HG03521 (cell line): ENCODE data around the gene KCTD7.
"Not testable (repeated sequence)": the region's sequence is repeated elsewhere in the genome, so short reads cannot be mapped to it uniquely, and the experiment has no call there.

Experiments
- ATAC-seq: cut with Tn5 transposase; IDR thresholded peaks from one replicate; pipeline ENCODE4 v1.9.1; 2021; ENCODE audit warnings: mild to moderate bottlenecking, moderate library complexity; ENCODE audit not compliant: unreplicated experiment

The KCTD7 gene

GRCh38 chr7:66615699-66616098, 13.0 kb upstream of the KCTD7 start:
- ATAC-seq, result no peak

- no peak for ATAC-seq
Observed at GRCh38 chr7:66617295-66617694, 11.4 kb upstream of the KCTD7 start.

GRCh38 chr7:66619341-66619948, 9.2 kb upstream of the KCTD7 start:
- not testable (repeated sequence) for ATAC-seq

- no peak for ATAC-seq
Observed at GRCh38 chr7:66626331-66626934, 2.2 kb upstream of the KCTD7 start.

GRCh38 chr7:66627151-66627681, 1.5 kb upstream of the KCTD7 start:
- no peak for ATAC-seq

- ATAC-seq, result peak; percentile 0
Observed at GRCh38 chr7:66627881-66628360, 760 bp upstream of the KCTD7 start.

- no peak for ATAC-seq
Observed at GRCh38 chr7:66629222-66630062, 761 bp downstream of the KCTD7 start.

- no peak for ATAC-seq
Observed at GRCh38 chr7:66630531-66630930, 1.9 kb downstream of the KCTD7 start.

GRCh38 chr7:66631471-66631870, 2.8 kb downstream of the KCTD7 start:
- ATAC-seq, result no peak

GRCh38 chr7:66634816-66635215, 6.1 kb downstream of the KCTD7 start:
- ATAC-seq, result no peak

- ATAC-seq, result not testable (repeated sequence)
Observed at GRCh38 chr7:66635322-66635981, 6.8 kb downstream of the KCTD7 start.

GRCh38 chr7:66635982-66636546, 7.4 kb downstream of the KCTD7 start:
- ATAC-seq, result not testable (repeated sequence)

- no peak for ATAC-seq
Observed at GRCh38 chr7:66638309-66639099, 9.8 kb downstream of the KCTD7 start.

GRCh38 chr7:66639773-66640172, 11.1 kb downstream of the KCTD7 start:
- ATAC-seq, result no peak

GRCh38 chr7:66640802-66641525, 12.3 kb downstream of the KCTD7 start:
- no peak for ATAC-seq

GRCh38 chr7:66641526-66641871, 12.8 kb downstream of the KCTD7 start:
- ATAC-seq, result no peak

GRCh38 chr7:66642186-66642585, 13.5 kb downstream of the KCTD7 start:
- ATAC-seq, result no peak

- ATAC-seq, result no peak
Observed at GRCh38 chr7:66642932-66643331, 14.3 kb downstream of the KCTD7 start.

GRCh38 chr7:66643395-66643794, 14.7 kb downstream of the KCTD7 start:
- ATAC-seq, result no peak
